Smooth muscle cell of the brain vasculature (primary cell): ENCODE measurements around the gene FBRSL1.
A peak's percentile ranks its signal among the peaks of the same experiment; 100 is the strongest.

Source experiments
- DNase-seq: peaks from one replicate; pipeline ENCODE4 v3.0.0-alpha.2; 2012; ENCODE audit warnings: low read depth, low spot score

The FBRSL1 gene

GRCh38 chr12:132496710-132497109, 6.8 kb downstream of the FBRSL1 start:
- DNase-seq: no peak

DNA sequence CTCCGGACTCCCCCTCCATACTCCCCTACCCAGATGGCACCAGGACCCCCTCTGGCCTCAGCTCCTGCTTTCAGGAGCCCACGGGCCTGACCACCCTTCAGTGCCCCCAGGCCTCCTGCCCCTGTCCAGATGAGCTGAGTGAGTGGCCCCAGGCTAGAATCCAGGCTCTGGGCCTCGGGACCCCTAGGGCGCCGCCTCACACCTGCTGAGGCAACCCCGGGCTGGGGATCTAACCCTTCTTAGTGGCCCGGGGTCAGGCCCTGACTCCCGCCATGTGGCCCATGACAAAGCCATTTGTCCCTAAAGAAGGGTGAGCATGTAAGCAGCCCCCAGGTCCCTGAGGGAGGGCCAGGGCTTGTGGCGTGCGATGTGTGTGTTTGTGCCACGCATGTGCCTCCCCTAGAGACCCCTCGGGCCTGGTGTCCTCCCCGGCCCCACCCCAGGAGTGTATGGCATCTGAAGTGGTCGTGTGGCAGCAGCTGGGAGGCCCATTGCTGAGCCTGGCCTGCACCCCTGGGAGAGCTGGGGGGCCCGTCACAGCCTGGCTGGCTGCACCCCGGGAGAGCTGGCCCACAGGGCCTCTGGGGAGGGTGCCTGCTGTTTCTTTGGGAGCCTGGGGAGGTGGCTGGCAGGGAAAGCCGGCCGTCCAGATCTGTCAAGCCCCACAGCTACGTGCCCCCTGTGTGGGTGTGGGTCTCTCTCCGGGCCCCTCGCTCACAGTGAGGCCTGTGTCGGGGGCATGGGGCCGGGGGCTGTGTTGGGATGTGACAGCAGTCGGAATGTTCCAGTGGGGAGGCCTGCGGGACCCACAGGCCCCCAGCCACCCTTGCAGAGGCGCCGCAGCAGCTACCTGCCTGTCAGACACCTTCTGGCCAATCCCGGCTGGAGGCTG, 7.8 kb downstream of the FBRSL1 start:
- no peak for DNase-seq

- DNase-seq: no peak
These were observed 9.0 kb downstream of the FBRSL1 start for GRCh38 chr12:132498931-132499330.

GRCh38 chr12:132500142-132500855, 10.3 kb downstream of the FBRSL1 start:
- no peak for DNase-seq

DNA sequence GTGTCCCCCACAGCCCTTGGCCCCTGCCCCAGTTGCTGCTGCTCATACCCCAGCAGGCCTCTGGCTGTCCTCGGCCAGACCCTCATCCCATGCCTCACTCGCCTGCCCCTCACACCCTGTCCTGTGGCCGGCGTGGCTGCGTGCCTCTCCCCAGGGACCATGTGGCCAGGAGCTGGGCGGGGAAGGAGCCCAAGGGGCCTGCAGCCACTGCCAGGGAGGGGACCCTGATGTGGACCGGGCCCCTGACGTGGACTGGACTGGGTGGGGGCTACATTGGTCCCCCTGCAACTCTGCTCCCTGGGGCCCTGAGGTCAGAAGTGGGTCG, 10.9 kb downstream of the FBRSL1 start:
- no peak for DNase-seq

DNA sequence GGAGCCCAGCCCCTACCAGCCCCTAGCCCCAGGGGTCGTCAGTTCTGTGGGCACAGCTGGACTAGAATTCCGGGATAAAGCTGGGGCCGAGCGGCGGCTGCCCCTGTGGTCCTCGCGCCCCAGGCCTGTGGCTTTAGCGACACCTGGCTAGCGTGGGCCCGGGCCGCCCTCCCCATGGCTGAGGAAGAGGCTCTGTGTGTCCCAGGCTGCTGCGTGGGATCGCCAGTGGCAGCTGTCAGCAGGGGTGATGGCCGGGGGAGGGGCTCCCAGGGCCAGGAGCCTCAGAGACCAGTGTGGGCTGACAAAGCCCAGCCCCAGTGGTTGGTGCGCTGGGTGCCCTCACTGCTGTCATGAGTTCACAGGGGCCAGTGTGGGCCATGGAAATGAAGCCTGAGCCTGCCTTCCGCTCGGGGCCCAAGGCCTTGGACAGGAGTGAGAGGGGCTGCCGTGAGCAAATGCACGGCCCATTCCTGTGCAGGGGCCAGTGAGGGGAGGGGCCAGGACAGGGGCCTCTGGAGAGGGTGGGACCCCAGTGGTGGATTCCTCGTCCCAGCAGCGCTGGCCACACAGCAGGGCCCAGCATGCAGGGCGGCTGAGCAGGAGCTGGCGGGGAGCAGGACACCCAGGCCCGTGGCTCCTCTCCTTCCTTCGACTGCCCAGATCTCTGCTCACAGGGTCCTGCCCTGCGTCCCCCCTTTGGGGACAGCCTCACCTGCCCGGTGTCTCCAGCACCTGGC, 11.4 kb downstream of the FBRSL1 start:
- no peak for DNase-seq

GRCh38 chr12:132502149-132502881, 12.4 kb downstream of the FBRSL1 start:
- DNase-seq: no peak

DNA sequence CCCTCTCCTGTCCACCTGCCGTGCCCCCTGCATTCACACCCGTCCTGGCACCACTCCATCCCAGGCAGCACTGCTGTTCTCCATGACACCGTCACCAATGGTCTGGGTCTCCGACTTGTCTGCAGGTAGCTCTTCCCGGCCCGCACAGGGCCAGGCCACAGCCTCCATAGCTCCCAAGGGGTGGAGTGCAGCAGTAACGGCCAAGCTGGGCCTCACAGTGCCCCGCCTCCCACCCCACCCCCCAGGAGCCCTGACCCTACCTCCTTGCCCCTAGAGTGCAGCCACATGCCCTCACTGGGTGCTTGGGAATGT, 12.9 kb downstream of the FBRSL1 start:
- DNase-seq: no peak

DNA sequence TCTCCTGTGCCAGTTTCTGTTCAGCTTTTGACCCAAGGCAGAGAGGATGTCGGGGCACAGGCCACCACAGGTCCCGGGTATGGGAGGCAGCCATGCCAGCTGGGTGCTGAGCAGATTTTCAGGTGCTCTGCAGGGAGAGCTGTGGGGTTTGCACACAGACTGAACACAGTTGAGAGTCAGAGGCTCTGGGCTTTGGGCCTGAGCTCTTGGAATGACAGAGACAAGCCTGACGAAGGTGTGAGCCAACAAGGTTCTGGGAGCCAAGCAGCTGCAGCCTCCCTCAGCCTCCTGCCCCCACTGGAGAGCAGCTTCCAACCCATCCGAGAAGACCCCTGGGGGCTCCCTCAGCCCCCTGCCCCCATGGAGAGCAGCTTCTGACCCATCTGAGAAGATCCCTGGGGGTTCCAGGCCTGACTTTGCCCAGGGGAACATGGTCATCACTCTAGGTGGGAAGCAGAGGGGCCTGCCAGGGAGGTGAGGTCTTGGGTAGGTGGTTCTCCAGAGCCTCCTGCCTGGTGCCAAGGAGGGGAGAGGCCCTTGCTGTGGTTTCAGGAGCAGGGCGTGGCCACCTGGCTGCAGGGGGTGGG, 13.8 kb downstream of the FBRSL1 start:
- no peak for DNase-seq

DNA sequence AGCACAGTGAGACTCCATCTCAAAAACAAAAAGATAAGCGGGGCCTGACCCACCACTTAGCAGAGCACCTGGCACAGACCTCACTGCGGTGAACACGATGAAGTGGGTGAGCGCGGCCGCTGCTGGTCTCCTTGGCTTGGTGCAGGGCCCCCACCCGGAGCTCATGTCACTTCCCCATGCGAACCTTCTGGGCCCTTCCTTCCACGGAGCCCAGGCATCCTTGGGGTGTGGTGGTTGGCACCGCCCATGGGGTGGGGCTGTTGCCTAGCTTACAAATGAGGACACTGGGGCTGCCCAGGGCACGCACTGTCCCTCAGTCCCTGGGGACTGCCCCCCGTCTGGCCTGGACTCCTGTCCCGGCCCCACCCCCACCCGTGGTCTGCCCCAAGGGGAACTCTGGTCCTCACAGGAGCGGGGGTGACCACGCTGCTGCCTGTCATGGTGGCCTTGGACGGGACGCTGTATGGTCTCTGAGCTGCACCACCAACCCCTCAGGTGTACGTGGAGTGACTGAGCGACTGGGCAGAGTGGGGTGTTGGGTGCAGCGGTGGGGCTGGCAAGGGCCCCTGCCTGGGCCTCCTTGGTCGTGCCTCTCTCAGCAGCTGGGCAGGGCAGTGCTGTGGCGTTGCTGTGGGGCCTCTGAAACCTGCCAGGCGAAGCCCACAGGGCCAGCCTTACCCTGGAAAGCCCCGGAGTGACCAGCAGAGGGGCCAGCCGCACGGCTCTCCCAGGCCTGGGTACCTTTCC, 15.3 kb downstream of the FBRSL1 start:
- DNase-seq: no peak

- DNase-seq: no peak
These were observed 15.9 kb downstream of the FBRSL1 start for GRCh38 chr12:132505852-132506219.

- DNase-seq: peak; percentile 53
These were observed 16.6 kb downstream of the FBRSL1 start for GRCh38 chr12:132506328-132507160.

- DNase-seq: no peak
These were observed 17.2 kb downstream of the FBRSL1 start for GRCh38 chr12:132507161-132507538.

DNA sequence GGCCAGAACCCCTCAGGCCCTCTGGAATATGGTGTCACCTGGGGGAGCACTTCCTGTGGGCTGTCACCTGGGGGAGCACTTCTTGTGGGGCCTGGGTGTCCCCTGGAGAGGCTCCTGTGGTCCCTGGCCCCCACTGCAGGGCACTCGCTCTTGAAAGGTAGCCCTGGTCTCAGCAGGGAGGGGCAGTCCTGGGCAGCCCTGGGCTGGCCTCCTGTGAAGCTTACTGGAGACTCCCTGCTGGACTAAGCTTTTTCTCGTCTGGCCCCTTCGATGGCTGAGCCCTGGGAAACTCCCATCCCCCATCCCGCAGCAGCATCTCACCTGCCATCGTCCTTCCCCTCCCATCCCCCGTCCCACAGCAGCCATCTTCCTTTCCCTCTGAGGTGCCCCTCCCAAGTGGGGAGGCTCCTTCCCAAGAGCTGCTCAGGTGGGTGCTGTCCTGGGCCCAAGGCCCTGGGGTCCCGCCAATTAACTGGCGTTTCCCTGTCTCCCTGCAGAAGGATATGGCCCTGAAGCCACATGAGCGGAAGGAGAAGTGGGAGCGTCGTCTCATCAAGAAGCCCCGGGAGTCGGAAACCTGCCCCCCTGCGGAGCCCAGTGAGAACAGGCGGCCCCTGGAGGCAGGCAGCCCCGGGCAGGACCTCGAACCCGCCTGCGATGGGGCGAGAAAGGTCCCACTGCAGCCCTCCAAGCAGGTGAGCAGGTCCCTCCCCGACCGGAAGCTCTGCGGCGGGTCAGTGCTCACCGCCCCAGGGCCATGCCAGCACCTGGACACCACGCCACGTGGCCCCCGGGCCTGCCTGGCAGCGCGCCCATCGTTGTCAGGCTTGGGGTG, 17.9 kb downstream of the FBRSL1 start:
- DNase-seq: no peak

GRCh38 chr12:132508491-132508740, 18.5 kb downstream of the FBRSL1 start:
- no peak for DNase-seq

DNA sequence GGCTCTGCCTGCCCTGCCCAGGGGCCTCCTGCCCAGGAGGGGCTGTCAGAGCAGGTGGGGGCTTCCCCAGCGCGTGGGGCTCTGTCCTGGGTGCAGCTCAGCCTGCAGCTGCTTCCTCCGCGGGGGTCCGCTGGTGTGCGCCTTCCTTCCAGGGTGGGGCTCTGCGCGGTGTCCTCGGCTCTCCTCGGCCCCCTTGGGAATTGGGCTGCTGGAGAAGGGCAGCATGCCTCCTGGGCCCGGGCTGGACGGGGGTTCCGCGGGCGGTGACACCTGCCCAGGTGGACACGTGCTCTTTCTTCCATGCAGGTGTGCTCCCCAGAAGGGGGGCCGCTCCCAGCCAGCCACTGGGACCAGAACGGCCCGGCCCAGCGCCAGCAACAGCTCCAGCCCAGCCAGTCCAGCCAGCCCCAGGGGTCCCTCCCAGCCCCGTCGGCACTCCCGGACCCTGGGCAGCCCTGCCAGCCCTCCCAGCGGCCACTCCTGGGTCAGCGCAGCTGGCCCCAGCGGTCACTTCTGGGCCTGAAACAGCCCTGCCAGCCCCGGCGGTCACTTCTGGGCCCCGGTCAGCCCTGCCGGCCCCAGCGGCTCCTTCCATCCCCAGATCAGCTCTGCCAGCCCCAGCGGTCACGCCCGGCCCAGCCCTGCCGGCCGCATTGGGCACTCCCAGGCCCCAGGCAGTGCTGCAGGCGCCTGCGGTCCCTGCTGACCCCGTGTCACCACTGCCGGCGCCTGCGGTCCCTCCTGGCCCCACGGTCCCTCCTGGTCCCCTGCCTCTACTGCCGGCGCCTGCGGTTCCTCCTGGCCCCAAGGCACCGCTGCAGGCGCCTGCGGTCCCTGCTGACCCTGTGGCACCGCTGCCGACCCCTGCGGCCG, 19.1 kb downstream of the FBRSL1 start:
- DNase-seq: no peak

DNA sequence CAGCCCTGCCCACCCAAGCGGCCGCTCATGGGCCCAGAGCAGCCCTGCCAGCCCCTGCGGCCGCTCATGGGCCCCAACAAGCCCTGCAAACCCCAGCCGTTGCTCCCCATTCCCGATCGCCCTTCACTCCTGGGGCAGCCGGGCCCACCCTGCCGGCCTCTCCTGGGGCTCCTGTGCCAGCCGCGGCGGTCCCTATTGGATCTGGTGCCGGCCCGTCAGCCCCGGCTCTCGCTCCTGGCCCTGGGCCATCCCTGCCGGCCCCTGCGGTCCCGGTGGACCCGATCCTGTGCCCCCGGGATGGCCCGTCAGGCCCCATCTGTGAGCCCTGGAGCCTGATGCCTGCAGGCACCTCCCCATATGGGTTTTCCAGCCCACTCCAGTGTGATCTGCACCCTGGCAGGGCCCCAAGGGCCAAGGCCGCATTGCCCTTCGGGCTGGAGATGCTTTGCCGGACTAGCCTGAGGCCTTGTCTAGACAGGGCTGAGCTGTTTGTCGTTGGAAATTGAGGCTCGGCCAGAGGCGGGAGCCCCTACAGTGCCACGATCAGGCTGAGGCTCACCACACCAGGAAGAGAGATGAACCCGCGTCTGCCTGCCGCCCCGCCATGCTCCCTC, 20.3 kb downstream of the FBRSL1 start:
- no peak for DNase-seq
